ENCODE data around the gene ALK.

The ALK gene

GRCh38 chr2:29898999-29899398, 22.4 kb downstream of the ALK start:
- DNase-seq (ENCODE audit: low read depth, low spot score) = no peak
- Histone ChIP-seq H3K4me3 (no peak overlapping the region), H3K27ac (no peak overlapping the region), H3K9ac (ENCODE audit: insufficient read length) (no peak overlapping the region), H3K36me3 (ENCODE audit: insufficient read depth, low read length) (peaks cover 12% of the 10 kb centered on the region; the same call in 1 of the 2 replicates), H3K9me3 (ENCODE audit: low read depth, low read length) (no peaks in the 10 kb centered on the region)
- TF ChIP-seq FOXP2 (optimal IDR thresholded peaks at IDR 0.05; ENCODE audit: control extremely low read depth, extremely low read length, insufficient read depth) (no peak), POLR2AphosphoS5 (IDR thresholded peaks at IDR 0.05; ENCODE audit: borderline replicate concordance, low read depth, low read length) (no peak), EZH2 (IDR thresholded peaks at IDR 0.05) (no peak)

GRCh38 chr2:29894822-29895614, 26.4 kb downstream of the ALK start:
- Histone ChIP-seq H3K9ac (ENCODE audit: insufficient read length) (no peak overlapping the region), H3K4me3 (no peak overlapping the region), H3K36me3 (ENCODE audit: insufficient read depth, low read length) (peaks cover 10% of the 10 kb centered on the region), H3K27ac (no peak overlapping the region), H3K9me3 (ENCODE audit: low read depth, low read length) (no peaks in the 10 kb centered on the region)
- DNase-seq (ENCODE audit: low read depth, low spot score) = no peak
- no peak for TF ChIP-seq FOXP2 (optimal IDR thresholded peaks at IDR 0.05; ENCODE audit: control extremely low read depth, extremely low read length, insufficient read depth)
- no peak for TF ChIP-seq POLR2AphosphoS5 (IDR thresholded peaks at IDR 0.05; ENCODE audit: borderline replicate concordance, low read depth, low read length)
- no peak for TF ChIP-seq EZH2 (IDR thresholded peaks at IDR 0.05)

- TF ChIP-seq EZH2 (IDR thresholded peaks at IDR 0.05) (no peak), FOXP2 (optimal IDR thresholded peaks at IDR 0.05; ENCODE audit: control extremely low read depth, extremely low read length, insufficient read depth) (no peak), POLR2AphosphoS5 (IDR thresholded peaks at IDR 0.05; ENCODE audit: borderline replicate concordance, low read depth, low read length) (no peak)
- no peak overlapping the region for H3K9ac ChIP-seq (ENCODE audit: insufficient read length)
- H3K9me3 ChIP-seq (ENCODE audit: low read depth, low read length) = no peaks in the 10 kb centered on the region
- H3K4me3 ChIP-seq = no peak overlapping the region
- H3K36me3 ChIP-seq (ENCODE audit: insufficient read depth, low read length) = peaks cover 8% of the 10 kb centered on the region
- no peak for DNase-seq (ENCODE audit: low read depth, low spot score)
- no peak overlapping the region for H3K27ac ChIP-seq
Observed at GRCh38 chr2:29892585-29893259, 28.7 kb downstream of the ALK start.

GRCh38 chr2:29881089-29881730, 40.2 kb downstream of the ALK start:
- no peak for DNase-seq (ENCODE audit: low read depth, low spot score)
- no peaks in the 10 kb centered on the region for H3K9me3 ChIP-seq (ENCODE audit: low read depth, low read length)
- no peak overlapping the region for H3K4me3 ChIP-seq
- peaks cover 26% of the 10 kb centered on the region for H3K36me3 ChIP-seq (ENCODE audit: insufficient read depth, low read length)
- no peak overlapping the region for H3K27ac ChIP-seq
- TF ChIP-seq POLR2AphosphoS5 (IDR thresholded peaks at IDR 0.05; ENCODE audit: borderline replicate concordance, low read depth, low read length) = no peak
- no peak for TF ChIP-seq EZH2 (IDR thresholded peaks at IDR 0.05)
- no peak for TF ChIP-seq FOXP2 (optimal IDR thresholded peaks at IDR 0.05; ENCODE audit: control extremely low read depth, extremely low read length, insufficient read depth)
- no peak overlapping the region for H3K9ac ChIP-seq (ENCODE audit: insufficient read length)

GRCh38 chr2:29880084-29880483, 41.3 kb downstream of the ALK start:
- peaks cover 26% of the 10 kb centered on the region for H3K36me3 ChIP-seq (ENCODE audit: insufficient read depth, low read length)
- no peak overlapping the region for H3K4me3 ChIP-seq
- no peak overlapping the region for H3K27ac ChIP-seq
- TF ChIP-seq FOXP2 (optimal IDR thresholded peaks at IDR 0.05; ENCODE audit: control extremely low read depth, extremely low read length, insufficient read depth) = no peak
- TF ChIP-seq POLR2AphosphoS5 (IDR thresholded peaks at IDR 0.05; ENCODE audit: borderline replicate concordance, low read depth, low read length) = no peak
- TF ChIP-seq EZH2 (IDR thresholded peaks at IDR 0.05) = no peak
- no peak overlapping the region for H3K9ac ChIP-seq (ENCODE audit: insufficient read length)
- DNase-seq (ENCODE audit: low read depth, low spot score) = no peak
- H3K9me3 ChIP-seq (ENCODE audit: low read depth, low read length) = no peaks in the 10 kb centered on the region

- H3K36me3 ChIP-seq (ENCODE audit: insufficient read depth, low read length) = peaks cover 20% of the 10 kb centered on the region
- no peak for DNase-seq (ENCODE audit: low read depth, low spot score)
Observed at GRCh38 chr2:29879456-29879855, 41.9 kb downstream of the ALK start.

GRCh38 chr2:29878898-29879297, 42.5 kb downstream of the ALK start:
- H3K4me3 ChIP-seq = no peak overlapping the region
- DNase-seq (ENCODE audit: low read depth, low spot score) = no peak
- H3K27ac ChIP-seq = no peak overlapping the region
- no peaks in the 10 kb centered on the region for H3K9me3 ChIP-seq (ENCODE audit: low read depth, low read length)
- TF ChIP-seq EZH2 (IDR thresholded peaks at IDR 0.05) (no peak), POLR2AphosphoS5 (IDR thresholded peaks at IDR 0.05; ENCODE audit: borderline replicate concordance, low read depth, low read length) (no peak), FOXP2 (optimal IDR thresholded peaks at IDR 0.05; ENCODE audit: control extremely low read depth, extremely low read length, insufficient read depth) (no peak)
- peaks cover 15% of the 10 kb centered on the region; the same call in 1 of the 2 replicates for H3K36me3 ChIP-seq (ENCODE audit: insufficient read depth, low read length)
- no peak overlapping the region for H3K9ac ChIP-seq (ENCODE audit: insufficient read length)

More at GRCh38 chr2:29879456-29879855, 41.9 kb downstream of the ALK start:
- Histone ChIP-seq H3K4me3 (no peak overlapping the region), H3K27ac (no peak overlapping the region), H3K9me3 (ENCODE audit: low read depth, low read length) (no peaks in the 10 kb centered on the region), H3K9ac (ENCODE audit: insufficient read length) (no peak overlapping the region)
- TF ChIP-seq FOXP2 (optimal IDR thresholded peaks at IDR 0.05; ENCODE audit: control extremely low read depth, extremely low read length, insufficient read depth) (no peak), EZH2 (IDR thresholded peaks at IDR 0.05) (no peak), POLR2AphosphoS5 (IDR thresholded peaks at IDR 0.05; ENCODE audit: borderline replicate concordance, low read depth, low read length) (no peak)

- TF ChIP-seq POLR2AphosphoS5 (IDR thresholded peaks at IDR 0.05; ENCODE audit: borderline replicate concordance, low read depth, low read length) = no peak
- TF ChIP-seq EZH2 (IDR thresholded peaks at IDR 0.05) = no peak
- no peak for TF ChIP-seq FOXP2 (optimal IDR thresholded peaks at IDR 0.05; ENCODE audit: control extremely low read depth, extremely low read length, insufficient read depth)
- Histone ChIP-seq H3K9me3 (ENCODE audit: low read depth, low read length) (no peaks in the 10 kb centered on the region), H3K4me3 (no peak overlapping the region), H3K27ac (no peak overlapping the region), H3K9ac (ENCODE audit: insufficient read length) (no peak overlapping the region), H3K36me3 (ENCODE audit: insufficient read depth, low read length) (peaks cover 15% of the 10 kb centered on the region; the same call in 1 of the 2 replicates)
- no peak for DNase-seq (ENCODE audit: low read depth, low spot score)
Observed at GRCh38 chr2:29876374-29876773, 45.0 kb downstream of the ALK start.
